ENCODE measurements around the gene SLC4A2.

SLC4A2 gene

DNA sequence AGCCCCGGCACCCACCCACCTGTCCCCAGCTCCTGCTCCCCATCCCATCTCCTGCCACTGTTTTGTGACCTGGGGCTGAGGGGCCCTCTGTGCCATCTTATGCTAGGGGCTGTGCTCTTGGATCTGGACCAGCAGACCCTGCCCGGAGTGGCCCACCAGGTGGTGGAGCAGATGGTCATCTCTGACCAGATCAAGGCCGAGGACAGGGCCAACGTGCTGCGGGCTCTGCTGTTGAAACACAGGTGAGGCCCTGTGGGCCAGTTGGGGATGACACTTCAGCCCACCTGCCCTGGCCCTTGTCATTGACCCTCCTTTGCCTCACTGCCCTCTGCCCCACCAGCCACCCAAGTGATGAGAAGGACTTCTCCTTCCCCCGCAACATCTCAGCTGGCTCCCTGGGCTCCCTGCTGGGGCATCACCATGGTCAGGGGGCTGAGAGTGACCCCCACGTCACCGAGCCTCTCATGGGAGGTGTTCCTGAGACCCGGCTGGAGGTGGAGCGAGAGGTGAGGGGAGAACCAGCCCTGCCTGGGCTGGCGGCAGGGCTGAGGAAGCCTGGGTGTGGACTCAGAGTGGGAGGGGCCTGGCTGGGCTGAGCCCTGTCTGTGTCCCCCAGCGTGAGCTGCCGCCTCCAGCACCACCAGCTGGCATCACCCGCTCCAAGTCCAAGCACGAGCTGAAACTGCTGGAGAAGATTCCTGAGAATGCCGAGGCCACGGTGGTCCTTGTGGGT is 10.6 kb downstream of the SLC4A2 start:
- no peak for ATAC-seq
- TF ChIP-seq ZFP30 (CRISPR knock-in tag; IDR thresholded peaks at IDR 0.05) (no peak), PATZ1 (CRISPR knock-in tag; IDR thresholded peaks at IDR 0.05; ENCODE audit: borderline replicate concordance) (no peak), TSHZ2 (CRISPR knock-in tag; IDR thresholded peaks at IDR 0.05) (no peak), ESRRG (CRISPR knock-in tag; IDR thresholded peaks at IDR 0.05) (no peak), ZNF565 (CRISPR knock-in tag; conservative IDR thresholded peaks at IDR 0.05; ENCODE audit: low read depth) (no peak), GLIS3 (CRISPR knock-in tag; IDR thresholded peaks at IDR 0.05) (no peak)
- TF ChIP-seq, protein P1, sequence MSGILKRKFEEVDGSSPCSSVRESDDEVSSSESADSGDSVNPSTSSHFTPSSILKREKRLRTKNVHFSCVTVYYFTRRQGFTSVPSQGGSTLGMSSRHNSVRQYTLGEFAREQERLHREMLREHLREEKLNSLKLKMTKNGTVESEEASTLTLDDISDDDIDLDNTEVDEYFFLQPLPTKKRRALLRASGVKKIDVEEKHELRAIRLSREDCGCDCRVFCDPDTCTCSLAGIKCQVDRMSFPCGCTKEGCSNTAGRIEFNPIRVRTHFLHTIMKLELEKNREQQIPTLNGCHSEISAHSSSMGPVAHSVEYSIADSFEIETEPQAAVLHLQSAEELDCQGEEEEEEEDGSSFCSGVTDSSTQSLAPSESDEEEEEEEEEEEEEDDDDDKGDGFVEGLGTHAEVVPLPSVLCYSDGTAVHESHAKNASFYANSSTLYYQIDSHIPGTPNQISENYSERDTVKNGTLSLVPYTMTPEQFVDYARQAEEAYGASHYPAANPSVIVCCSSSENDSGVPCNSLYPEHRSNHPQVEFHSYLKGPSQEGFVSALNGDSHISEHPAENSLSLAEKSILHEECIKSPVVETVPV (CRISPR knock-in tag; IDR thresholded peaks at IDR 0.05) = no peak
- TF ChIP-seq, protein P2, sequence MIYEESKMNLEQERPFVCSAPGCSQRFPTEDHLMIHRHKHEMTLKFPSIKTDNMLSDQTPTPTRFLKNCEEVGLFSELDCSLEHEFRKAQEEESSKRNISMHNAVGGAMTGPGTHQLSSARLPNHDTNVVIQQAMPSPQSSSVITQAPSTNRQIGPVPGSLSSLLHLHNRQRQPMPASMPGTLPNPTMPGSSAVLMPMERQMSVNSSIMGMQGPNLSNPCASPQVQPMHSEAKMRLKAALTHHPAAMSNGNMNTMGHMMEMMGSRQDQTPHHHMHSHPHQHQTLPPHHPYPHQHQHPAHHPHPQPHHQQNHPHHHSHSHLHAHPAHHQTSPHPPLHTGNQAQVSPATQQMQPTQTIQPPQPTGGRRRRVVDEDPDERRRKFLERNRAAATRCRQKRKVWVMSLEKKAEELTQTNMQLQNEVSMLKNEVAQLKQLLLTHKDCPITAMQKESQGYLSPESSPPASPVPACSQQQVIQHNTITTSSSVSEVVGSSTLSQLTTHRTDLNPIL (CRISPR knock-in tag; IDR thresholded peaks at IDR 0.05; ENCODE audit: low read depth) = no peak

DNA sequence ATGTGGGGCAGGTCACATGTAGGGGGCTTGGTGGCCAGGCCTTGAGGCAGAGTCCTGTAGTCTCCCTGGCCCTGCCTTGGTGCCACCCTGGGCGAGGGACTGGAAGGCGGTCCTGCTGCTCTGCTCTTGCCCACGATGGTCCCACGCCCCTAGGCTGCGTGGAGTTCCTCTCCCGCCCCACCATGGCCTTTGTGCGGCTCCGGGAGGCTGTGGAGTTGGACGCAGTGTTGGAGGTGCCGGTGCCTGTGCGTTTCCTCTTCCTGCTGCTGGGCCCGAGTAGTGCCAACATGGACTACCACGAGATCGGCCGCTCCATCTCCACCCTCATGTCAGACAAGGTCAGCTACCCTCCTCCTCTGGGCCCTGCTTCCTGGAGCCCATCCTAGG is 11.2 kb downstream of the SLC4A2 start:
- TF ChIP-seq ZNF565 (CRISPR knock-in tag; conservative IDR thresholded peaks at IDR 0.05; ENCODE audit: low read depth) = no peak
- TF ChIP-seq ZFP30 (CRISPR knock-in tag; IDR thresholded peaks at IDR 0.05) = no peak
- no peak for TF ChIP-seq RARB (CRISPR knock-in tag; IDR thresholded peaks at IDR 0.05)
- no peak for TF ChIP-seq GLIS3 (CRISPR knock-in tag; IDR thresholded peaks at IDR 0.05)
- no peak for TF ChIP-seq ZNF70 (CRISPR knock-in tag; IDR thresholded peaks at IDR 0.05)
- no peak for TF ChIP-seq OSR1 (CRISPR knock-in tag; IDR thresholded peaks at IDR 0.05)
- no peak for TF ChIP-seq ISL1 (CRISPR knock-in tag; IDR thresholded peaks at IDR 0.05)
- no peak for TF ChIP-seq CSDC2 (CRISPR knock-in tag; IDR thresholded peaks at IDR 0.05)
- TF ChIP-seq, protein P2 (CRISPR knock-in tag; IDR thresholded peaks at IDR 0.05; ENCODE audit: low read depth) = no peak
- no peak for ATAC-seq

DNA sequence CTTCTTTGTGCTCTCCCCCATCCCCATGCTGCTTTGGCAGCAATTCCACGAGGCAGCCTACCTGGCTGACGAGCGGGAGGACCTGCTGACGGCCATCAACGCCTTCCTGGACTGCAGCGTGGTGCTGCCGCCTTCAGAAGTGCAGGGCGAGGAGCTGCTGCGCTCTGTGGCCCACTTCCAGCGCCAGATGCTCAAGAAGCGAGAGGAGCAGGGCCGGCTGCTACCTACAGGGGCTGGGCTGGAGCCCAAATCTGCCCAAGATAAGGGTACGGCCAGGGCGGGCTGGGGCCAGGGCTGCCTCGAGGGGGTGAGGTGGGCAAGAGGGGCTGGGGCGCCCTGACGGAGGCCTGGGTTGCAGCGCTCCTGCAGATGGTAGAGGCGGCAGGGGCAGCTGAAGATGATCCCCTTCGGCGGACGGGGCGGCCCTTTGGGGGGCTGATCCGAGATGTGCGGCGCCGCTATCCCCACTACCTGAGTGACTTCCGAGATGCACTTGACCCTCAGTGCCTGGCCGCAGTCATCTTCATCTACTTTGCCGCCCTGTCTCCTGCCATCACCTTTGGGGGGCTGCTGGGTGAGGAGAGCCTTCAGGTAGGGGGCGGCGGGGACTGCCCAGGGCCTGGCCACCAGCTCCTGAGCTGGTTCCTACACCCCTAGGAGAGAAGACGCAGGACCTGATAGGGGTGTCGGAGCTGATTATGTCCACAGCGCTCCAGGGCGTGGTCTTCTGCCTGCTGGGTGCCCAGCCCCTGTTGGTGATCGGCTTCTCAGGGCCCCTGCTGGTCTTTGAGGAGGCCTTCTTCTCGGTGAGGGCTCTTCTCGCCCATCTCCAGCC is 11.9 kb downstream of the SLC4A2 start:
- no peak for ATAC-seq
- TF ChIP-seq ESRRG (CRISPR knock-in tag; IDR thresholded peaks at IDR 0.05) (no peak), ZFP3 (CRISPR knock-in tag; IDR thresholded peaks at IDR 0.05) (no peak), SNAI2 (CRISPR knock-in tag; IDR thresholded peaks at IDR 0.05) (no peak), TOX (CRISPR knock-in tag; IDR thresholded peaks at IDR 0.05; ENCODE audit: borderline replicate concordance) (no peak), ZNF70 (CRISPR knock-in tag; IDR thresholded peaks at IDR 0.05) (no peak), RARB (CRISPR knock-in tag; IDR thresholded peaks at IDR 0.05) (no peak), ZC3H10 (CRISPR knock-in tag; IDR thresholded peaks at IDR 0.05) (no peak), PATZ1 (CRISPR knock-in tag; IDR thresholded peaks at IDR 0.05; ENCODE audit: borderline replicate concordance) (no peak), BACH2 (CRISPR knock-in tag; IDR thresholded peaks at IDR 0.05; ENCODE audit: borderline replicate concordance) (no peak), ISL1 (CRISPR knock-in tag; IDR thresholded peaks at IDR 0.05) (no peak)
- TF ChIP-seq, protein P1 (CRISPR knock-in tag; IDR thresholded peaks at IDR 0.05) = no peak
- TF ChIP-seq, protein P2 (CRISPR knock-in tag; IDR thresholded peaks at IDR 0.05; ENCODE audit: low read depth) = no peak
